ENCODE data around the gene ANKRD24.
A peak's percentile ranks its signal among the peaks of the same experiment; 100 is the strongest.

The ANKRD24 gene

DNA sequence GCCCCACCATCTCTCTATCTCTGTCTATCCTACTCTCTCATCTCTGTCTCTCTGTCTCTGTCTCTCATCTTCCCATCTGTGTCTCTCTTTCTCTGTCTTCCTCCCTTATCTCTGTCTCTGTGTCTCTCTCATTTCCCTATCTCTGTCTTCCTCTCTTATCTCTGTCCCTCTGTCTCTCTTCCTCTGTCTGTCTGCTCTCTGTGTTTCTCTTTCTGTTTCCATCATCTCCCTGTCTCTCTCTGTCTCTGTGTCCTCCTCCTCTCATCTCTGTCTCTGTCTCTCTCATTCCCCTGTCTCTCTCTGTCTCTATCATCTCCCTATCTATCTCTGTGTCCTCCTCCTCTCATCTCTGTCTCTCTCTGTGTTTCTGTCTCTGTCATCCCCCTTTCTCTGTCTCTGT is 45.3 kb downstream of the ANKRD24 start:
- TF ChIP-seq CTCF (IDR thresholded peaks at IDR 0.05): no peak

- TF ChIP-seq CTCF (IDR thresholded peaks at IDR 0.05): no peak
Observed at GRCh38 chr19:4228765-4229178, 46.3 kb downstream of the ANKRD24 start.

DNA sequence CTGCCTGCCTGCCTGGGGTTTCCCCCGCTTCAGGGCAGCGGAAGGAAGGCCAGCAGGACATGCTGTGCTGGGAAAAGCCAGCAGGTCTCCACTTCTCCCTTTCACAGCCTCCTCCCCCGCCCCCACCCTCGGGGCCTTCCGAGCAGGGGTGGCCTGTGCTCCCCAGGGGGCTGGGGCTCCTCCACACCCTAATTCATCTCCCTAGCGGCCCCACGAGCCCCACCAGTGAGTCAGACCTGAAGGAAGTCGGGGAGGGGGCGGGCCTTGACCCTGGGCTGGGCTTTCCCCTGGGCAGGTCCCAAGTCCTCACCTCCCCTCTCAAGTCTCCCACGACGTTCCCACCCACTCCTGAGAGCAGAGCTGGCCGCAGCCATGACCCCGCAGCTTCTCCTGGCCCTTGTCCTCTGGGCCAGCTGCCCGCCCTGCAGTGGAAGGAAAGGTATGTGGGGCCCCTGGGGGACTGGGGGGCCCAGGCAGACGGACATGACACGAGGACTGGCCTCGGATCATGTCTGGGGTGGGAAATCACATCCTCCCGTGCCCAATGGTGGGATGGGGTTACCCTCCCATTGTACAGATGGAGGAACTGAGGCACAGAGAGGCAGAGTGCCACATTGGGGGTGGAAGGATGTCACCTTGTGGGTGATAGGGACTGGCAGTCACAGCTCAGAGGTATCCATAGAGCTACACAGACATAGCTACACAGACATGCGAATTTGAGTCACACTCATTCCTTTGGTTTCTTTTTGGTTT is 46.9 kb downstream of the ANKRD24 start, which contains the start of gene EBI3:
Gene EBI3 (plus strand): TSS at position 345 of the 753 bp plus-strand sequence. CDS start 28 bp downstream, at position 373.
- no peak for TF ChIP-seq CTCF (IDR thresholded peaks at IDR 0.05)

DNA sequence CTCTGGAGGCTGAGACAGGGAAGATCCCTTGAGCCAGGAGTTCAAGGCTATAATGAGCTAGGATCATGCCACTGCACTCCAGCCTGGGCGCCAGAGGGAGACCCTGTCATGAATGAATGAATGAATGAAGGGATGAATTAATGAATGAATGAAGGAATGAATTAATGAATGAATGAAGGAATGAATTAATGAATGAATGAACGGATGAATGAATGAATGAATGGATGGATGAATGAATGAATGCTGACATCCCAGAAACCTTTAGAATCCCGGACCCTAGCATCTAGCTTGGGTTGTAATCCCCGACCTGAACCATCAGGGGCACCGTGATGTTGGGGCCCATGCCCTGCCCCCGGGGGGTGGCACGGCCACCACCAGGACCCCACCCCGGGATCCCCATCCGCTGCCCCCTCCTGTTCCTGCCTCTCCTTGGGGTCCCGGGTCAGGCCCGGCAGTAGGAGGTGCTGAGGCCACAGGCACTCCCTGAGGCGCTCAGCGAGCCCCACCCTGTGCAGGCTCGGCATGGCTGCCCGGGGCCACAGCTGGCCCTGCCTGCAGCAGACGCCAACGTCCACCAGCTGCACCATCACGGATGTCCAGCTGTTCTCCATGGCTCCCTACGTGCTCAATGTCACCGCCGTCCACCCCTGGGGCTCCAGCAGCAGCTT is 50.3 kb downstream of the ANKRD24 start:
- no peak for TF ChIP-seq CTCF (IDR thresholded peaks at IDR 0.05)

DNA sequence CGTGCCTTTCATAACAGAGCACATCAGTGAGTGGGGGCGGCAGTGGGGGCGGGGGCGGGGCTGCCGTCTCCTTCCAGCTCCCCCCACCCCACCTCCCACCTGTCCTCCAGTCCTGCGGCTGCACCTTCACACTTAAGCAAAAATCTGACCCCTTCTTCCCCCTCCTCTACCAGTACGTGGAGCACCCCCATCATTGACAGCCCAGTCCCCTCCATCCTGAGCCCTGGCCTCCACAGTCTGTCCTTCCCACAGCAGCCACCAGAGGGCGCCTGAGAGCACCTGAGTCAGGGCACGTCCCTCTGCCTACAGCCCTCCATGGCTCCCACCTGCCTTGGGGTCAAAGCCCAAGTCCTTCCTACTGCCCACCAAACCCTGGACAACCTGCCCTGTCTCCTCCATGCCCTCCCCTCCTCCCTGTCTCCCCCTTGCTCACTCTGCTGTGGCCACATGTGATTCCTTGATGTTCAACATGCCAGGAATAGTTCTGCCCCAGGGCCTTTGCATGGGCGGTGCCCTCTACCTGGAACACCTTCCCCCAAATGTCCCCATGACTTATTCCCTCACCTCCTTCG is 50.9 kb downstream of the ANKRD24 start:
- TF ChIP-seq CTCF (IDR thresholded peaks at IDR 0.05): peak; percentile 64

GRCh38 chr19:4234142-4234861 is 51.8 kb downstream of the ANKRD24 start:
- no peak for TF ChIP-seq CTCF (IDR thresholded peaks at IDR 0.05)

GRCh38 chr19:4234862-4235201 is 52.3 kb downstream of the ANKRD24 start:
- no peak for TF ChIP-seq CTCF (IDR thresholded peaks at IDR 0.05)
